ENCODE measurements around the gene NOS1.
A peak's percentile ranks its signal among the peaks of the same experiment; 100 is the strongest.
"Not testable (repeated sequence)": the region's sequence is repeated elsewhere in the genome, so short reads cannot be mapped to it uniquely, and the experiment has no call there.

NOS1 gene

DNA sequence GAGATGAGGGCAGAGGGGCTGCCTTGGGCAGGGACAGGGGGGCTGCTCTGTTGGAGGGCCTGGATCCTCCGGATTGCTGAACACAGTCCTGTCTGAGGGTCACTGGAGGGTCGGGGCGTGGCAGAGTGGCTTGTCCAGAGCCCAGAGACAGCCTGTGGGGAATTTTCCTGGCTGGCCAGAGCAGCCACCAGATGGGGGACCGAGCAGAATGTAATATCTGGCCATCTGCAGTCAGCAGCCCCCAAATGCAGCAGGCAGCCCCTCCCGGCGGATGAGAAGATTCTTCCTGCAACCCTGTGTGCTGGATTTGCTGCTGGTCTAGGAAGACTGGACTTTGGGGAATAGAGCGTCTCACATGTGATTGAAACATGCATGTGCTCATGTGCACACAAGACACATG lies 23.3 kb upstream of the NOS1 start:
- no peak for DNase-seq (ENCODE audit: low read depth)
- TF ChIP-seq, protein P1, sequence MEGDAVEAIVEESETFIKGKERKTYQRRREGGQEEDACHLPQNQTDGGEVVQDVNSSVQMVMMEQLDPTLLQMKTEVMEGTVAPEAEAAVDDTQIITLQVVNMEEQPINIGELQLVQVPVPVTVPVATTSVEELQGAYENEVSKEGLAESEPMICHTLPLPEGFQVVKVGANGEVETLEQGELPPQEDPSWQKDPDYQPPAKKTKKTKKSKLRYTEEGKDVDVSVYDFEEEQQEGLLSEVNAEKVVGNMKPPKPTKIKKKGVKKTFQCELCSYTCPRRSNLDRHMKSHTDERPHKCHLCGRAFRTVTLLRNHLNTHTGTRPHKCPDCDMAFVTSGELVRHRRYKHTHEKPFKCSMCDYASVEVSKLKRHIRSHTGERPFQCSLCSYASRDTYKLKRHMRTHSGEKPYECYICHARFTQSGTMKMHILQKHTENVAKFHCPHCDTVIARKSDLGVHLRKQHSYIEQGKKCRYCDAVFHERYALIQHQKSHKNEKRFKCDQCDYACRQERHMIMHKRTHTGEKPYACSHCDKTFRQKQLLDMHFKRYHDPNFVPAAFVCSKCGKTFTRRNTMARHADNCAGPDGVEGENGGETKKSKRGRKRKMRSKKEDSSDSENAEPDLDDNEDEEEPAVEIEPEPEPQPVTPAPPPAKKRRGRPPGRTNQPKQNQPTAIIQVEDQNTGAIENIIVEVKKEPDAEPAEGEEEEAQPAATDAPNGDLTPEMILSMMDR (conservative IDR thresholded peaks at IDR 0.05; ENCODE audit: low read depth, low read length) = no peak
- H3K4me3 ChIP-seq (ENCODE audit: low read length) = no peak overlapping the region

DNA sequence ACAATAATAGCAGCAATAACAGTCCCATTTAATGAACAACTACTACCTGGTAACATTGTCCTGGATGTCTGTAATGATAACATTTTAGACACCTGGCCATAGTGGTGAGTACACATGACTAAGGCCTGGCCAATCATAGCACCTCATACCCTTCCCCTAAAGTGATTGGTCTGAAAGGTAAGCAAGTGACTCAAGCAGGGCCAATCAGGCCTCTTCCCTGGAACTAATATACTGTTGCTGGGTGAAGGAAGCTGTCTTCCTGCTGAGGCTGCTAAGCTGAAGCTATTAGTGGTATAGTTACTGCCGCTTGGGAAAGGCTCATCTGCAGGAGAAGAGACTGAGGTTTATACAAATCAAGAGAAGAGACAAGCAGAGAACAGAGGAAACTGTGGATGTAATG lies 18.7 kb upstream of the NOS1 start:
- no peak for DNase-seq (ENCODE audit: low read depth)
- H3K4me3 ChIP-seq (ENCODE audit: low read length) = no peak overlapping the region
- TF ChIP-seq, protein P1 (conservative IDR thresholded peaks at IDR 0.05; ENCODE audit: low read depth, low read length) = no peak

DNA sequence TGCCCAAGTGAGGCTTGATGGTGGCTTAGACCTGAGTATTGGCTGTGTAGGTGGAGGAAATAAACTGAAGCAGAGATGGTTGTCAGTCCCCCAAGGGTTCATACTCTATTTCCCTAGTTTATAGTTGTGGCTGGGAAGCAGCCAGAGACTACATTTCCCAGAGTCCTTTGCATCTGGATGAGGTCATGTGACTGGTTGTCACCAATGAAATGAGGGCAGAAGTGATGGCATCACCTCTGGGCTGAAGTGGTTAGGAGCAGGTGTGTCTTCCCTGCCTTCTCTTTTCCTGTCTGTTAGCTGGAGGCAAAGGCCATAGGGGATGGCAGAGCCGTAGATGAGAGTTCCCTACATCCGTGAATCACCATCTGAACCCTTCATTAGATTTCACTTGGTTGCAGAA lies 16.3 kb upstream of the NOS1 start:
- no peak overlapping the region for H3K4me3 ChIP-seq (ENCODE audit: low read length)
- TF ChIP-seq, protein P1 (conservative IDR thresholded peaks at IDR 0.05; ENCODE audit: low read depth, low read length) = no peak
- no peak for DNase-seq (ENCODE audit: low read depth)

DNA sequence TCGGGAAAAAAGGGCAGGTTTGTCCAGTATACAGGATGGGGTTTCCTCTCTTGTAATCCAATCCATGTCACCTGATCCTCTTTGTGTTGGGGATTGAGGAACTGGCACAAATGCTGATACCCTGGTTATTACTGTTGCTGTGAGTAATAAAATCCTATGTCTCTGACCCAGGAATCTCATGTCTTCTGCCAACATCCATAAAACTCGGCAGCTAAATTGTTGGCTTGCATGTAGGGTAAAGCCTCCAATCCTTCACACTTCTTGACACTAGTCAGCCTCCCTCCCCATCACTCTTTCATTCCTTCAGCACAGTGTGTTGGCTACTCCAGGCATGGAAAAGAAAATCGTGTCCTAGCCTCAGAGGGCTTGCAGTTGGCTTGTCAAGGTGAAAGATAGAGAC lies 9.2 kb upstream of the NOS1 start:
- TF ChIP-seq, protein P1 (conservative IDR thresholded peaks at IDR 0.05; ENCODE audit: low read depth, low read length) = no peak
- H3K4me3 ChIP-seq (ENCODE audit: low read length) = no peak overlapping the region
- no peak for DNase-seq (ENCODE audit: low read depth)

DNA sequence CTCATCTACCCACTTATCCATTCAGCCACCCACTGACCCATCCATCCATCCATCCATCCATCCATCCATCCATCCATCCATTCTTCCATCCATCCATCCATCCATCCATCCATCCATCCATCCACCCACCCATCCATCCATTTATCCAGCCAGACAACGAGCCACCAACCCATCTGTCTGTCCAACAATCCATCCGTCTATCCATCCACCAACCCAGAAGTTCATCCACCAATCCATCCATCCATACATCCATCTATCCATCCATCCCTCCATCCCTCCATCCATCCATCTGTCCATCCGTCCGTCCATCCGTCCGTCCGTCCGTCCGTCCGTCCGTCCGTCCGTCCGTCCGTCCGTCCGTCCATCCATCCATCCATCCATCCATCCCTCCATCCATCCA lies 8.6 kb upstream of the NOS1 start:
- DNase-seq (ENCODE audit: low read depth); H3K4me3 ChIP-seq (ENCODE audit: low read length): not testable (repeated sequence)

DNA sequence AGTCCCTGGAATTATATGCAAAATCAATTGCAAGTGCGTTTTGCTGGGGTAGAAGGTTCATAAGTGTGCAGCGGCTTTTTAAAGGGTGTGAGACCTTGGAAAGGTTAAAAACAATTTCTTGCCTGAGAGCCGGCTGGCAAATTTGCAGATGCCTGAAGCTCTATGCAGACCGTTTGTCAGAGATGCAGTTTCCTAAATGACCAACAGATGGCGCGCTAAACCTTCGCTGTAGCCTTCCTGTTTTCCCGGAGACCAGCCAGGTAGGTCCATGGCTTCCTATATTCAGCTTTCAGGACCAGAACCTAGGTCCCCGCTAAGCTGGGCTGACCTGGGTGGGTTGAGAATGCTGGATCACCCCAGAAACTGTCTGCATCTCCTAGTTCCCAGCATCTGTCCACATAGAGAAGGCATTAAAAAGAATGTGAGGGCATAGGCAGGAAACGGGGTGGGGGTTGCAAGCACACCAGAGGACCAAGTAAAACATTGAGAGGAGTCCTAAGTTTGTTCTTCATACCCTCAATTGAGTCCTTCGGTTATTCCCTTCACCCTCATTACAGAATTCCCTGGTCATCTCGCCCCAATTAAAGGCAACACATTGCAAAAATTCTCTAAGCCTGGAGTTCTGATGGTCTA lies 5.7 kb upstream of the NOS1 start:
- DNase-seq (ENCODE audit: low read depth) = peak; percentile 10
- no peak overlapping the region for H3K4me3 ChIP-seq (ENCODE audit: low read length)
- TF ChIP-seq, protein P1 (conservative IDR thresholded peaks at IDR 0.05; ENCODE audit: low read depth, low read length) = peak; percentile 92

DNA sequence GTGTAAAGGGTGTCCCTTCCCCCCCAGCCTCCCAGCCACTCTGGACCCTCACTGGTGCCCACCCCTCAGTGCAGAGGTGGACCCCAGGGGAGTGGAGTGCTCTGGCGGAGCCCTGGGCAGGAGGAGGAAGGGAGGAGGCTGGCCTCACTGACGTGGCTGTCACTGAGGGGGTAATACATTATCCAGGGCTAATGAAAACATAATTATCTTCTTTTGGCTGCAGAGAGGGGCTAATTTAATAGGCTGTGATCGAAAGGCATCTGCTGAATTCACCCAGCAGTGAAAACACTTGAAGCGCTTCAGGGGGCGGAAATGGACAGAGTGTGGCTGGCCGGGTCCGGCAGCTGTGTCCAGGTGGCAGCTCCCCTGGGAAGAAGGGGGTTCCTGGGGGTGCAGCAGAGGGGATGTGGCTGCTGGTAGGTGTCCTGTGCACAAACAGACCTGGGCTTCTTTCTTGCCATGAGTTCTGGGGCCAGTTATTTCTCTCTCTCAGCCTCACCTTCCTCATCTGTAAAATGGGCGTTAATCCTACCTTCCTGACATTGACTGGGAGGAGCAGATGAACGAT lies 3.7 kb upstream of the NOS1 start:
- DNase-seq (ENCODE audit: low read depth) = no peak
- H3K4me3 ChIP-seq (ENCODE audit: low read length) = no peak overlapping the region
- TF ChIP-seq, protein P1 (conservative IDR thresholded peaks at IDR 0.05; ENCODE audit: low read depth, low read length) = no peak

Measured in retinal pigment epithelial cell (primary cell).